PFSK-1 (cell line): Measurements from ENCODE around the gene PPP2R2D.

Source experiments
- FOXP2 ChIP-seq: optimal IDR thresholded peaks from 2 replicates; pipeline ENCODE3; 2011; ENCODE audit warnings: borderline replicate concordance, control low read depth, inconsistent platforms; ENCODE audit not compliant: insufficient read depth; ENCODE audit errors: extremely low read length, extremely low read depth
- POLR2AphosphoS5 ChIP-seq: IDR thresholded peaks from 2 replicates; pipeline ENCODE4 v1.6.1; 2012; ENCODE audit warnings: low read depth, mild to moderate bottlenecking, control low read depth, low read length, moderate library complexity
- REST ChIP-seq, 2 experiments: IDR thresholded peaks; 2 replicates each; pipeline versions ENCODE4 v1.6.1 to v1.8.0; 2011 to 2012; ENCODE audit warnings: low read depth in 2 of 2, low read length in 2 of 2, control low read depth in 1 of 2, inconsistent platforms in 1 of 2, mild to moderate bottlenecking in 1 of 2, moderate library complexity in 1 of 2; ENCODE audit not compliant: insufficient read depth in 1 of 2
- SIN3A ChIP-seq: IDR thresholded peaks from 2 replicates; pipeline ENCODE4 v1.6.1; 2012; ENCODE audit warnings: mild to moderate bottlenecking, low read length, moderate library complexity, borderline replicate concordance; ENCODE audit not compliant: insufficient read depth
- TAF1 ChIP-seq: IDR thresholded peaks from 2 replicates; pipeline ENCODE4 v1.6.1; 2012; ENCODE audit warnings: low read length, control low read depth, borderline replicate concordance; ENCODE audit not compliant: insufficient read depth

The PPP2R2D gene

GRCh38 chr10:131930586-131931330, 29.9 kb downstream of the PPP2R2D start:
- no peak for TF ChIP-seq TAF1
- TF ChIP-seq SIN3A, result no peak
- TF ChIP-seq POLR2AphosphoS5, result no peak
- TF ChIP-seq FOXP2, result no peak
- no peak for TF ChIP-seq REST (IDR thresholded peaks at IDR 0.05; ENCODE audit: insufficient read depth in 1 of 2, low read depth in 2 of 2, low read length in 2 of 2)

DNA sequence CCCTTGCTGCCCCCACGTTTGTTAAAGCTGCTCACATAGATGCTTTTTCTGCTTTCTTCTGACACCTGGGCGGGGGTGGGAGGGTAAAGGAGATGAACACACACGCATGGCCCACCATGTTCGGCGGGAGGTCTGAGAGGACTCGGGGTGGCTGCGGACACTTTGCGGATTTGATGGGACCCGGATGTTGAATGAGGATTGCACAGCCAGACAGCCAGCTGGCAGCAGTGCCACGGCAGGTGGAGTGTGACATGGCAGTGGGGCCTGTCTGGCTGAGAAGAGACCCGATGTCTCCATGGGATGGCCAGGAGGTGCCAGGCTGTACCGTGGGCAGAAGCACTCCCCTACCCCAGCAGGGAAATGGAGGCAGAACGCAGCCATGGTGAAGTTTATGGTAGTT, 31.2 kb downstream of the PPP2R2D start:
- no peak for TF ChIP-seq FOXP2

GRCh38 chr10:131933016-131933695, 32.3 kb downstream of the PPP2R2D start:
- TF ChIP-seq POLR2AphosphoS5 (no peak), SIN3A (no peak), TAF1 (no peak), FOXP2 (no peak)

- TF ChIP-seq SIN3A (no peak), POLR2AphosphoS5 (no peak), FOXP2 (no peak), REST (IDR thresholded peaks at IDR 0.05; ENCODE audit: insufficient read depth in 1 of 2, low read depth in 2 of 2, low read length in 2 of 2) (no peak), TAF1 (no peak)
Measured at GRCh38 chr10:131933696-131934086, 32.9 kb downstream of the PPP2R2D start.

DNA sequence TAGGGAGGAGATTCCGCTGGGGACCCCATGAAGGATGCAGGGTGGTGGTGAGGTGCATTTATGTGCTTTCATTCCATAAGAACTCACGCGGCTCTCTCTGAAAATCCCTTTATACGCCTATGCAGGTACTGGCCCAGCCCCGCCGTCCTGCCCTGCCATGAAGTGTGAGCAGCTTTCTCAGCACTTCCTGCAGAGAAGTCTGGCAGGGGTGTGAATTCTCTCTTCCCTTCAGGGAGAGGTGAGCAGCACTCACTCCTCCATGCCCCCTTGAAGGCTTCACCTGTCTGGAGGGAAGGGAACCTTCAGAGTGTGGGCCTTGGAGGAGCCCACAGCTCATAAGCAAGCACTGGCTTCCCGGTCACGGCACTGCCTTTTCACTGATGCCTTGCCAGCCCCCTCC, 34.0 kb downstream of the PPP2R2D start:
- TF ChIP-seq SIN3A (no peak), FOXP2 (no peak), TAF1 (no peak), POLR2AphosphoS5 (no peak), REST (IDR thresholded peaks at IDR 0.05; ENCODE audit: insufficient read depth in 1 of 2, low read depth in 2 of 2, low read length in 2 of 2) (no peak)

DNA sequence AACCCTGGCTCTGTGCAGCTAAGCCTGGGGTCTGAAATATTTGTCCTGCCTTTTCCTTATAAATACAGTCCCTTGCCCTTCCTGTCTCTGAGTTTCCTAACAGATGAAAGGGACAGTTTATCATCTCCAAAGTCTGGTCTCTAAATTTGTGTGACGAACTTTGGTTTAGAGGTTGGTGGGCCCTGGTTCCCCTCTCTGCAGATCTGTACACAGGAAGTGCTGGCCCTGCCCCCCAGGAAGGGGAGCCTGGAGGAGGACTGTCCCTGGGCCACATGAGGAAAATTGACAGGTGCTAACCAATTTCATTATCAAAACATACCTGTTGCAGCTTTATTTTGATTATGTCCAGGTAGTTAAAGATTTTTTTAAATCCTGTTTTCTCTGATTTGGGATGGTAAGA, 34.5 kb downstream of the PPP2R2D start:
- TF ChIP-seq SIN3A (no peak), REST (IDR thresholded peaks at IDR 0.05; ENCODE audit: insufficient read depth in 1 of 2, low read depth in 2 of 2, low read length in 2 of 2) (no peak), POLR2AphosphoS5 (no peak), FOXP2 (no peak), TAF1 (no peak)
